Hepatocyte (in vitro differentiated cells): ENCODE data around the gene PNMA6E.

Experiments used
- EZH2 ChIP-seq: fragments of 200-600 bp; sonication (generic); IDR thresholded peaks from 2 replicates; pipeline ENCODE4 v1.6.1; 2016; ENCODE audit warnings: antibody characterized with exemption, mild to moderate bottlenecking, borderline replicate concordance
- EZH2phosphoT487 ChIP-seq: fragments of 200-600 bp; sonication (generic); IDR thresholded peaks from one replicate; pipeline ENCODE4 v1.6.1; 2018; ENCODE audit warnings: antibody characterized with exemption, mild to moderate bottlenecking, low read depth, moderate library complexity; ENCODE audit not compliant: unreplicated experiment, severe bottlenecking
- TF ChIP-seq, protein P1 (sequence below): fragments of 200-600 bp; sonication (generic); IDR thresholded peaks from 2 replicates; pipeline ENCODE4 v1.5.1; 2016; ENCODE audit warnings: antibody characterized with exemption, mild to moderate bottlenecking; ENCODE audit not compliant: poor library complexity

GRCh38 chrX:153406903-153407302 lies 5.8 kb upstream of the PNMA6E start:
- TF ChIP-seq, protein P1, sequence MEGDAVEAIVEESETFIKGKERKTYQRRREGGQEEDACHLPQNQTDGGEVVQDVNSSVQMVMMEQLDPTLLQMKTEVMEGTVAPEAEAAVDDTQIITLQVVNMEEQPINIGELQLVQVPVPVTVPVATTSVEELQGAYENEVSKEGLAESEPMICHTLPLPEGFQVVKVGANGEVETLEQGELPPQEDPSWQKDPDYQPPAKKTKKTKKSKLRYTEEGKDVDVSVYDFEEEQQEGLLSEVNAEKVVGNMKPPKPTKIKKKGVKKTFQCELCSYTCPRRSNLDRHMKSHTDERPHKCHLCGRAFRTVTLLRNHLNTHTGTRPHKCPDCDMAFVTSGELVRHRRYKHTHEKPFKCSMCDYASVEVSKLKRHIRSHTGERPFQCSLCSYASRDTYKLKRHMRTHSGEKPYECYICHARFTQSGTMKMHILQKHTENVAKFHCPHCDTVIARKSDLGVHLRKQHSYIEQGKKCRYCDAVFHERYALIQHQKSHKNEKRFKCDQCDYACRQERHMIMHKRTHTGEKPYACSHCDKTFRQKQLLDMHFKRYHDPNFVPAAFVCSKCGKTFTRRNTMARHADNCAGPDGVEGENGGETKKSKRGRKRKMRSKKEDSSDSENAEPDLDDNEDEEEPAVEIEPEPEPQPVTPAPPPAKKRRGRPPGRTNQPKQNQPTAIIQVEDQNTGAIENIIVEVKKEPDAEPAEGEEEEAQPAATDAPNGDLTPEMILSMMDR = no peak
- TF ChIP-seq EZH2 (no peak), EZH2phosphoT487 (no peak)
